NCI-H69 (cell line): Measurements from ENCODE around the gene TBC1D22B.
"Not testable (repeated sequence)": the region's sequence is repeated elsewhere in the genome, so short reads cannot be mapped to it uniquely, and the experiment has no call there.

Experiments used
- DNase-seq: peaks from one replicate; lab custom pipeline; 2025; lab: John Stamatoyannopoulos, UW

The TBC1D22B gene

DNA sequence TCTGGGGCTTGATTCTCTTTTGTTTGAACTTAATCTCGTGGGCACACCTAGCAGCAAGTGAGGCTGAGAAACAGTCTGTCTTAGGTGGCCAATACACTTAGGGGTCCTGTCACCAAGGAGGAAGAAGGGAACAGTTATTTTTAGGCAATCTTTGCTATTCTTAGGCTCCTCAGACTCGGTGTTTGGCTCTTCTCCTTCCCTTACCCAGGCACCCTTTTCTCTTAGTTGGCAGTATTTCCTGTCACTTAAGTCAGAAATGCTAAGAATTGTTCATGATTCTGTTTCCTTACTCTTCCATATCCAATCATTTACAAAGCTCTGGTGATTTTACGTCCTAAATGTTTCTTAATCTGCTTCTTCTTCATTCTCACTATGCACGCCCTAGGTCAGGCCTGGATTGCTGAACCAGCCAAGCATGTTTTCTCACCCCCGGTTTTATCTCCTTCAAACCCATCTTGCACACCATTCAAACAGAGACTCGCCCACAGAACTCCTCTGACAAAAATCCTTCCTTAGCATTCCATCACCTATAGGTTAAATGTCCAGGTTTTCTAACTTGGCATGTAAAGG lies 45.6 kb downstream of the TBC1D22B start:
- no peak for DNase-seq

GRCh38 chr6:37303891-37304503 lies 46.4 kb downstream of the TBC1D22B start:
- peak; percentile 59 for DNase-seq

- DNase-seq = no peak
Measured at GRCh38 chr6:37304766-37305165, 47.2 kb downstream of the TBC1D22B start.

GRCh38 chr6:37305841-37306425 lies 48.4 kb downstream of the TBC1D22B start:
- no peak for DNase-seq

DNA sequence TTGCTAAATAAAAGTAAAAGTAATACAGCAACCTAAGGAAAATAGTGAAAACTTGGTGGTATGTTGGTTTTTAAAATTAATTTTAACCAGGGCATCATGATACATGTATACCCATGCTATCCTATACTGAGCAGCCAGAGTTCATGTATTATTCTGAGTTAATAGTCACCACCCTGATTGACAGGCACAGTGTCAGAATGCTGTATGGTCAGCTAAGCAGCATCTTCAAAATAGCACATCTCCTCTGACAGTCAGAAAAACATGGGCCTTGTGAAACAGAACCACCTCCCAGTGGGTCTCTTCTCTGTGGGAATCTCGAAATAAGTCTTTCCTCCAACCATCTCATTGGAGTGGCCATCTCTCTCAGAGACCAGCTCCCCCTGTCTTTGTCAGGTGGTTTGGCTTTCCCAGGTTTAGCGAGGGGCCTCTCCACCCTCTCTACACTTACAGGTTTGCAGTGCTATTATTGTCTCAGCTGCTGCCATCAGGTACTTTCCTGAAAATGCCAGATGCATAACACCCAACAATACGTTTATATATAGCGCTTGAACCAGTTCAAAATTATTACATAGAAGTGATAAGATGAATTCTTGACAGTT lies 49.2 kb downstream of the TBC1D22B start:
- peak; percentile 46 for DNase-seq

GRCh38 chr6:37307484-37307883 lies 49.9 kb downstream of the TBC1D22B start:
- DNase-seq = not testable (repeated sequence)

DNA sequence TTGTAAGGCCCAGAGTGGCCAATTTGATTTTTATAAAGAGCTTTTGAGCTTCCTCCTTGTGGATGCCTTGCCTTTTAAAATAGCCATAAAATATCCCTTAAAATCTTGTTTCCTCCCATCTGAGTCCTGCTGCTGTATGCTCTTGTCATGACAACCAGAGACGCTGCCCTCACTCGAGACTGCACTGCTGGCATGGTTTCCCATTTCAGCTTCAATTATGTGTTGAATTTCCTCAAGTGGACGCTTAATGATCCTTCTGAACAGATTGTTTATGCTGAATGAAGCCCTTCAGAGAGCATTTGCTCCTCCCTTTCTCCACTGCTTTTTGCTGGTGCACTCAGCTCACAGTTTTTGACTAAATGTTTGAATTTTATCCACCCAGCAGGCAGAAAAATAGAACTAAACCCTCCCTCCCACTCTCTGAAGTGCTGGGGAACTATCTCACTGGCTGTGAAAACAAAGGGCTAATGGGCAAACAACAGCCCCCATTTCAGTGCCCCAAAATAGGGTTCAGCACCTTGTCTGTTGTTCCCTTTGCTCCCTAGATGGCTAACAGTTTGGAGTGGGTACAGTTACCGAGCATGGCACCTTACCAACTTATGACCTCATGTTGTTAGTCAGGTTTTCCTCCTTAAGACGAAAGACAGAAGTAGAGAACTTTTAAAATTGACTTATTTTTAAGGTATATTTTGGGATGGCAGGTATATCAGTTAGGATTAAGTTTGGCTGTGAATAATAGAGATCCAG lies 50.7 kb downstream of the TBC1D22B start:
- DNase-seq = peak; percentile 93

DNA sequence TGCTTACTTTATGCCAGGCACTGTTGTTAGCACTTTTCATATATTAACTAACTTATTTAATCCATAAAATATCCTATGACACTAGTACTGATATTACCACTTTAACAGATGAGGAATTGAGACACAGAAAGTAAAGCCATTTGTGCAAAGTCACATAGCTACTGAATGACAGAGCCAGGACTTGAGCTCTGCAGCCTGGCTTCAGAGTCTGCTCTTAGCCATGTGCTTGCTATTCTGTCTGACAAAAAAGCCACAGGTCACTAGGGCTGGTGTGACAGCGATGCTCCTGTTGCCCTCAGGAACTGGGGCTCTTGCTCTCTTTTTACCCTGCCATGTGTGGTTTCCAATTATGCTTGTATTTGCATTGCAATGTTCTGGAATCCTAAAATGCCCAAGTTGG lies 51.5 kb downstream of the TBC1D22B start:
- no peak for DNase-seq

DNA sequence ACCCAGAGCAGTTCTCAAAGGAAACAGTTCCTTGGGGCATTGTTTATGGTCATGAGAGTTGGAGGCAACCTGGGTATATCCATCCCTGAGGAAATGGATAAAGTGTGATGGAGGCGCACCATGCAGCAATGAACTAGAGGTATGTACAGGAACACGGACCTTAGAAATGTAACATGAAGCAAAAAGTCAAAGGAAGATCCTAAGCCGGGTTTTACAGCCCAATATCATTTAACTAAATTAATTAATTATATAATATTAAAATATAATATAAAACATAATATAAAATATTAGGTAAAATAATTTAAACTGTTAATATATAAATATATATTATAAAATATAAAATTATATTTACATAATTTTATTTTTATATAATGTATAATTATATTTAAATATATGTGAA lies 52.1 kb downstream of the TBC1D22B start:
- DNase-seq = no peak

GRCh38 chr6:37310966-37311365 lies 53.4 kb downstream of the TBC1D22B start:
- no peak for DNase-seq

- DNase-seq = no peak
Measured at GRCh38 chr6:37311741-37312473, 54.3 kb downstream of the TBC1D22B start.

GRCh38 chr6:37313723-37314486 lies 56.3 kb downstream of the TBC1D22B start:
- no peak for DNase-seq

DNA sequence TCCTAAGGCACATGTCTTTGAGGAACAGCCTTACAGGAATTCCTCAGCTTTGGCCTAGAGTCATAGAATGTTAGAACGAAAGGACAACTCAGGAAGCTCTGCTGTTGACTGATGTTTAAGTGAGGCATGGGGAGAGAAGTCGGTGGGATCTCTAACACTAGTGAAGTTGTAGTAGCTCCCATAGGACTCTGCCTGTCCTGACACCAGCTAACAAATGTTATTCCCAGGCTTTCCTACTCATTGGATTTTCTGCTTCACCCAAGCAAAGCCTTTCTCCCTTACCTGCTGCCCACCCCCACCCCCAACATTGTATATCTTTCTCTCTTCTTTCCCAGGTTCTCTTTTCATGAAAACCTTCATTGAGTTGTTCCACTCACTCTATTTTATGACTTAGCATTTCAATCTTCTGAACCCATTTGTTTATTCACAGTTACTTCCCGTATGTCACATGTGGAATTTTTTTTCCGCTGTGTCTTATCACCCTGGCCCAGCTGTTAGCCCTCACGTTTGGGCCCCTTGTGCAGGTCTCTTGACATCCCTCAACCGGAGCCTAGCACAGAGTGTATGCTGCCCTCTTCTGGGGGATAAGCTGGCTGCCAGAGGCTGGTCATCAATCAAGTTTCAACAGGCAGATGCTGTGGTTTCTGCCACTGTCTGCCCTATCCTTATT lies 57.0 kb downstream of the TBC1D22B start:
- DNase-seq = peak; percentile 72

GRCh38 chr6:37315157-37315515 lies 57.6 kb downstream of the TBC1D22B start:
- DNase-seq = no peak

DNA sequence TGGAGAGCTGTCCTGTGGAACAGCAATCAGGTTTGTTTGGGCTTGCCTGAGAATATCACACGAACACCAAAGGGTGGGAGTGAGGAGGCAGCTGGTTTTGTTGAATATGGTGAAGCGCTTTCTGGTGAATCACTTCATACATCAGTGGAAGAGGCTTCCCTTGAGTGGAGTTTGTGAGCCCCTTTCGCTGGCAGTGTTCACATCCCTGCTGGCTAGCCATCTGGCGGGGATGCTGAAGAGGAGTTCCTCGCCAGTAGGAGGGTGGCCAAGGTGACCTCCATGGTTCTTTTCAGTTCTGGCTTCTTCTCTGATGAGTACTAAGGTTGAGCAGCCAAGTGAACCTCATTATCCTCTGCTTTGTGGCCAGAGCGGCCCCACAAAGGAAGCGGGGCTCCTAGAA lies 58.5 kb downstream of the TBC1D22B start:
- DNase-seq = peak; percentile 81

DNA sequence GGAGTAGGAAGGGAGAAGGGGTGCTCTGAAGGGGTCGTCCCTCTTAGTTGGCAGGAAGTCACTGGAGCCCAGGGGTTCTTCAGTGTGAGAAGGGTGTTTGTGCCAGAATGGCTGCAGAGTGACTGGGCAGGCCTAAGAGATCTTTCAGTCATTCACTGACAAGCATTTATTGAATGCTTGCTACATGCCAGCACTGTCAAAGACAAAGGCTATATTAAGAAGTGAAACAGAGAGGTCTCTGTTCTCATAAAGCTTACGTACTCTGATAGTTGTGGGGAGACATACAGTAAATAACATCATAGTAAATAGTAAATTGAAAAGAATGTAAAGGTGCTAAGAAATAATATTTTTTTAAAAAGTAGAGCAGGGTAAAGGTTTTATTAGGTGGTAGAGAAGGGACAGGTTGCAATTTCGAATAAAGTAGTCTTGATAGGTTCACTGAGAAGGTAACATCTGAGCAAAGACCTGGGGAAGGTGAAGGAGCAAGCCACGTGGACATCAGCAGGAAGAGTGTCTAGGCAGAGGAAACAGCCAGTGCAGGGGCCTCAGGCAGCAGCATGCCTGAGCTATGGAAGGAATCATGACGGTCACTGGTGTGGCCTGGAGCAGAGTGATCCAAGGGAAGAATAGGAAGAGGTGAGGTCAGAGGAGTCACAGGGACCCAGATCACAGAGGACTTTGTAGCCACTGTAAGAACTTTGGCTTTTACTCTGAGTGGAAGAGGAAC lies 59.9 kb downstream of the TBC1D22B start:
- DNase-seq = no peak

DNA sequence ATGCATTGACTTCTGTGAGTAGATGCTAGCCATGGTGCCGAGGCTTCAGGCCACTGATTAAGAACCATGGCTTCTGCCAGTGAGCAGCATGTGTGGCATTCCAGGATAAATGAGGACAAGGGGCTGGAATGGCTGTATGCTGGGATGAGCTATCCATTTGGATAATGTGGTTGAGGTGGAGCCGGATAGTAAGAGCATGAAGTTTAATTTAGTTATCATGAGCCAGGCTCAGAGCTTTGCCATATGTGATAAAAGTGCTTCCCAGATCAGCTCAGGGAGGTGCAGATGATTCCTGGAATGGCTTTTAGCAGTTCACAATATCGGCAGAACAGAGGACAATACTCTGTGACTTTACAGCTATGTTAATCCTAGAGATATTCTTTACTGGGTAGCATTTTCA lies 61.6 kb downstream of the TBC1D22B start:
- no peak for DNase-seq

DNA sequence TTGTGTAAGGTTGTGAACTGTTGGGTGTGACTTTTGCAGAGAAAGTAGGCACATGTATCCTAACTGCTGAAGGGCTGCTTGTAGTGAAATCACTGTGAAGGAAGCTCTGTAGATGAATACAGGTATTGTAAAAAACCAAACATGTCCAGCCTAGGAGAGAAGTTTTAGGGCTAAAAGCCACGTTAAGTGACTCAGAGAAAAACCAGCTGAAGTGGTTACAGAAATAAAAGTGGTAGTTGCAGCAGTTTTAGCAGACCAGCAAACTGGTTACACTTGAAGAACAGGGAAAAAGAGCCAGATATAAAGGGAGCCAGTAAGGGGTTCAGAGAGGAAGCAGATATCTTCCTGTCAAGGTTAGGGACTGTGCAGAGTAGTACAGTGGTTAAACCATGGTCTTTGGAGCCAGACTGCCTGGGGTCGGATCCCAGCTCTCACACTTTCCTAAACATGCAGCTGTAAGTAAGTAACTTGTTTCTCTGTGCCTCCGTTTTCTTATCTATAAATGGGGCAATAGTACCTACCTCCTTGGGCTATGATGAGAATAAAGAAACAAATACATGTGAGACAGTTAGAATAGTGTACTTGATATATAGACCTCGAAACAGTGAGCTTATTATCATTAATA lies 62.4 kb downstream of the TBC1D22B start:
- DNase-seq = no peak

DNA sequence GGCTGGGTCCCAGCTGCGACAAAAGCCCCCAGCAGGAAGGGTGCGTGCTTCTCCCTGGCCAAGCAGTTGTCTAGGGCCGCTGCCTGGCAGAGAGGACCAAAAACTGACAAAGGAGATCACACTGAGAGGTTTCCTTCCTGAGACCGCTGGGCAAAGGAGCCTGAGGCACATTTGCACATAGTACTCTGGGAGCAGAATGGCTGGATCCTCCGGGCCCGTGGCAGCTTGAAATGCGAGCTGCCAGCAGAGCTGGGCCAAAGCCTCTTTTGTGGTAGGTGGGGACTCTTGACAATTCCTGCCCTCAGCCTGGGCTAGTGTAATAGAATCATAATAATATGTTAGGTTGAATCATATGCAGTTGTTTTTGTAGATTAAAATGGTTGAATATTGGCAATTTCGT lies 63.1 kb downstream of the TBC1D22B start:
- peak; percentile 83 for DNase-seq

- DNase-seq = peak; percentile 39
Measured at GRCh38 chr6:37321101-37321500, 63.5 kb downstream of the TBC1D22B start.
